ENCODE results near the gene FOXE3. TPM values are rescaled to one million over a fixed set of nuclear protein-coding genes. Genes with fewer than 3 reads are reported as not detected.
A peak's percentile ranks its signal among the peaks of the same experiment; 100 is the strongest.

FOXE3 gene
- total RNA-seq, 1 experiment from 2014 or later = not detected

GRCh38 chr1:47433037-47433421 is 16.9 kb downstream of the FOXE3 start:
- intact Hi-C loops (cut with micrococcal nuclease) = loop anchor here (10.0 kb wide), 1 partner anchor 132 kb away; no protein-coding TSS in a partner anchor
- Histone ChIP-seq H3K27me3 (ENCODE audit: low read length) (no peaks in the 10 kb centered on the region), H3K27ac (ENCODE audit: low read length) (no peak overlapping the region), H3K9me3 (ENCODE audit: low read length) (no peaks in the 10 kb centered on the region), H3K9ac (ENCODE audit: low read length) (no peak overlapping the region), H3K4me1 (ENCODE audit: insufficient read depth, low read length) (peaks cover 12% of the 10 kb centered on the region; the same call in 1 of the 2 replicates), H3K36me3 (ENCODE audit: low read depth, low read length) (no peaks in the 10 kb centered on the region), H3F3A (ENCODE audit: low read length, unreplicated experiment) (no peaks in the 10 kb centered on the region), H2AFZ (ENCODE audit: low read length) (no peak overlapping the region), H3K4me3 (ENCODE audit: low read length) (no peak overlapping the region), H3K9me2 (replicated peaks; ENCODE audit: low read length) (no peaks in the 10 kb centered on the region), H3K79me2 (ENCODE audit: low read length) (no peaks in the 10 kb centered on the region), H3K4me2 (ENCODE audit: low read length) (no peak overlapping the region), H4K20me1 (ENCODE audit: low read length) (no peaks in the 10 kb centered on the region)
- TF ChIP-seq, protein P1, sequence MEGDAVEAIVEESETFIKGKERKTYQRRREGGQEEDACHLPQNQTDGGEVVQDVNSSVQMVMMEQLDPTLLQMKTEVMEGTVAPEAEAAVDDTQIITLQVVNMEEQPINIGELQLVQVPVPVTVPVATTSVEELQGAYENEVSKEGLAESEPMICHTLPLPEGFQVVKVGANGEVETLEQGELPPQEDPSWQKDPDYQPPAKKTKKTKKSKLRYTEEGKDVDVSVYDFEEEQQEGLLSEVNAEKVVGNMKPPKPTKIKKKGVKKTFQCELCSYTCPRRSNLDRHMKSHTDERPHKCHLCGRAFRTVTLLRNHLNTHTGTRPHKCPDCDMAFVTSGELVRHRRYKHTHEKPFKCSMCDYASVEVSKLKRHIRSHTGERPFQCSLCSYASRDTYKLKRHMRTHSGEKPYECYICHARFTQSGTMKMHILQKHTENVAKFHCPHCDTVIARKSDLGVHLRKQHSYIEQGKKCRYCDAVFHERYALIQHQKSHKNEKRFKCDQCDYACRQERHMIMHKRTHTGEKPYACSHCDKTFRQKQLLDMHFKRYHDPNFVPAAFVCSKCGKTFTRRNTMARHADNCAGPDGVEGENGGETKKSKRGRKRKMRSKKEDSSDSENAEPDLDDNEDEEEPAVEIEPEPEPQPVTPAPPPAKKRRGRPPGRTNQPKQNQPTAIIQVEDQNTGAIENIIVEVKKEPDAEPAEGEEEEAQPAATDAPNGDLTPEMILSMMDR (conservative IDR thresholded peaks at IDR 0.05; ENCODE audit: low read depth, low read length) = no peak
- TF ChIP-seq EZH2 (IDR thresholded peaks at IDR 0.05; ENCODE audit: low read length, unreplicated experiment) = no peak
- no TSS peak for BruUV-seq (replicated peaks)
- POLR2A ChIA-PET (ENCODE audit: unreplicated experiment) = no interaction called here
- DNase-seq = no peak
- CTCF ChIA-PET = interaction anchor here (0.6 to 1.8 kb wide), 6 partner anchors 219 to 293 kb away, joined by 3 to 28 read pairs (median 5); no protein-coding TSS in a partner anchor
- no peak for ATAC-seq

GRCh38 chr1:47433477-47434050 is 17.5 kb downstream of the FOXE3 start:
- H2AFZ ChIP-seq (ENCODE audit: low read length) = peak overlapping the region; percentile 57; the same call in 1 of the 2 replicates
- no peaks in the 10 kb centered on the region for H3K27me3 ChIP-seq (ENCODE audit: low read length)
- H3K9me2 ChIP-seq (replicated peaks; ENCODE audit: low read length) = no peaks in the 10 kb centered on the region
- intact Hi-C loops (cut with micrococcal nuclease) = loop anchor here (10.0 kb wide), 1 partner anchor 131 kb away; no protein-coding TSS in a partner anchor
- H3K36me3 ChIP-seq (ENCODE audit: low read depth, low read length) = no peaks in the 10 kb centered on the region
- no peaks in the 10 kb centered on the region for H3K79me2 ChIP-seq (ENCODE audit: low read length)
- no peaks in the 10 kb centered on the region for H3F3A ChIP-seq (ENCODE audit: low read length, unreplicated experiment)
- H3K9ac ChIP-seq (ENCODE audit: low read length) = no peak overlapping the region
- POLR2A ChIA-PET (ENCODE audit: unreplicated experiment) = no interaction called here
- BruUV-seq (replicated peaks) = no TSS peak
- no peaks in the 10 kb centered on the region for H4K20me1 ChIP-seq (ENCODE audit: low read length)
- H3K9me3 ChIP-seq (ENCODE audit: low read length) = no peaks in the 10 kb centered on the region
- H3K27ac ChIP-seq (ENCODE audit: low read length) = no peak overlapping the region
- peaks cover 12% of the 10 kb centered on the region; the same call in 1 of the 2 replicates for H3K4me1 ChIP-seq (ENCODE audit: insufficient read depth, low read length)
- H3K4me3 ChIP-seq (ENCODE audit: low read length) = peak overlapping the region; percentile 20; the same call in 1 of the 2 replicates
- DNase-seq (no peak), ATAC-seq (no peak)
- H3K4me2 ChIP-seq (ENCODE audit: low read length) = peak overlapping the region; percentile 71; the same call in 1 of the 2 replicates
- CTCF ChIA-PET = interaction anchor here (1.8 to 2.3 kb wide), 2 partner anchors 271 to 292 kb away, joined by 4 to 11 read pairs; no protein-coding TSS in a partner anchor
- TF ChIP-seq EZH2 (IDR thresholded peaks at IDR 0.05; ENCODE audit: low read length, unreplicated experiment) = no peak
- TF ChIP-seq, protein P1 (conservative IDR thresholded peaks at IDR 0.05; ENCODE audit: low read depth, low read length) = no peak
- TF ChIP-seq EZH2phosphoT487 (IDR thresholded peaks at IDR 0.05; ENCODE audit: borderline replicate concordance, low read length) = no peak

Measured in PC-3 (cell line).